ENCODE data around the gene MAD1L1.

DNA sequence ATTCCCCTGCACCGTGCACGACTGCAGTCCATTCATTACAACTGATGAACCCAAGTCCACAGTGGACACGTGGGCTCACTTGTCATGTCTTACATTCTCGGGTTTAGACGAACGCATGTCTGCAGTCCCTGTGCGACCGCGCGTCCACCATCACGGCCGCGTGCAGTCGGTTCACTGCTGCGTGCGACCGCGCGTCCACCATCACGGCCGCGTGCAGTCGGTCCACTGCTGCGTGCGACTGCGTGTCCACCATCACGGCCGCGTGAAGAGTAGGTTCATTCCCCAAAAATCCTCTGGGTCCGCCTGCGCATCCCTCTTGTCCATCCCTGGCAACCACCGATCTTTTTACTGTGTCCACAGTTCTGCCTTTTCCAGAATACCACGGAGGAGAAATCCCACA is 100.5 kb downstream of the MAD1L1 start:
- TF ChIP-seq GATA3 (IDR thresholded peaks at IDR 0.05; ENCODE audit: low read depth, low read length) (no peak), GATA2 (IDR thresholded peaks at IDR 0.05; ENCODE audit: low read depth, low read length) (no peak)
